Activated CD8-positive, alpha-beta memory T cell treated with anti-CD3 and anti-CD28 coated beads for 24 hours (primary cell): ENCODE data around the gene CIC.
A peak's percentile ranks its signal among the peaks of the same experiment; 100 is the strongest.
"Not testable (repeated sequence)": the region's sequence is repeated elsewhere in the genome, so short reads cannot be mapped to it uniquely, and the experiment has no call there.

Experiments
- DNase-seq: peaks from one replicate; pipeline ENCODE4 v3.0.0-alpha.2; 2020

CIC gene

DNA sequence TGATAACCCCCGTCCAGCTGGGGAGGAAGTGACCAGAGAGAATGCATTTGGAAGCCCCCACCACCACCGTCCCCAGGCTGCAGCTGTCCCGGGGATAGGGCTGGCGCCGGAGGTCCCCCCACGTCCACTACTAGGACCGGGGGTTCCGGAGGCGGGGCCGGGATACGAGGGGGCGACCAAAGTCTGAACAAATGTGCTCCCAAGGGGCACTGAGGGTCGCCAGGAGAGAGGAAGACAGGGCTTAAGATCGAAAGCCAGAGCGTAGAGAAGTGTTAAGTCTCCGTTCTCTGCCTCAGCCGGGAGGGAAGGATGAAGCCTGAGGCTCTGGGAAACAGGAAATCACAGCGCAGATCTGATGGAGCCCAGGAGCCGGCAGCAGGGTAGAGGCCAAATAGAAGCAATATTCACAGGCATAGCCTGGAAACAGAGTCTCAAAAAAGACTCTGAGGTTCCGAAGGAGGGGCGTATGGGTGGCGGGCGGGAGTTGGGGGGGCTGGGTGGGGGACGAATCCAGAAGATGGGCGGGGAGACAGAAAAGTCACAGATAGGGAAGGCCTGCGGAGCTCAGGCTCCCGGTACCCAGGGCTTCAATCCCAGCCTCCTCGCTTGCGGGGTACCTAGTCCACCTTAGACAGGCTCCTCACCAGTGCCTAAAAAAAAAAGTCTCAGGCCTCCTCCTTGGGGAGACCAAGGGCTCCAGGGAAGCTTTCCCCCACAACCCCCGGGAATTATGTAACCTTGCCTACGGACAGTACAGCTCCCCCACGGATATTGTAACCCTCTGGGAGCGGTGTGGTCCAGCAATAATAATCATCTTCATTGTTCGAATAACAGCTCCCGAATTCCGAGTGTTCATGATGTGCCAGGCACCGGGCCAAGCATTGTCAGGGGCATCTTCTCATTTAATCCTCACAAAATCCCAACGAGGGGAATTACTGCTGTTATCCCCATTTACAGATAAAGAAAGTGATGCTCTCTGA, 13.0 kb upstream of the CIC start:
- DNase-seq: no peak

DNA sequence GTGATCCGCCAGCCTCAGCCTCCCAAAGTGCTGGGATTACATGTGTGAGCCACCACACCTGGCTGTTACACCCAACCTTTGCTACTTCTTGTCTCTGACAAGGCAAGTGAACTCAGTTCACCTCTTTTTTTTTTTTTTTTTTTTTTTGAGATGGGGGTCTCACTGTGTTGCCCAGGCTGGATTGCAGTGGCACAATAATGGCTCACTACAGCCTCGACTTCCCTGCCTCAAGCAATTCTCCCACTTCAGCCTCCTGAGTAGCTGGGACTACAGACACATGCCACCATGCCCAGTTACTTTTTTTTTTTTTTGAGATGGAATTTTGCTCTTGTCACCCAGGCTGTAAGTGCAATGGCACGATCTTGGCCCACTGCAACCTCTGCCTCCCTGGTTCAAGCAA, 11.2 kb upstream of the CIC start:
- DNase-seq: not testable (repeated sequence)

DNA sequence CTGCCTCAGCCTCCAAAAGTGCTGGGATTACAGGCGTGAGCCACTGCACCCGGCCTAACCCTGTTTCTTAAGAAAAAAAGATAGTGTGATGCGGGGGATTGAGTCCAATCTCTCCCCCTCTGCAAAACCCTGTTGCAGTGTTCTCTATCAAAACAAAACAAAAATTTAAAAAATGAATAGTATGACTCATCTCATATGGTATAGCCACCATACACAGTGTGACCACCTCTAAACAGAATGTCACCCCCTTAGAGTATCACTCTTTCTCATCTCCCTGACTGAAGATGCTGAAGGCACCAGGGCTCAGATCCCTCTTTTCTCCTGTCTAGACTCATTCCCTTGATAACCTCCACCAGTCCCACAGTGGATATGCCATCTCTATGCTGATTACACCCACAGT, 7.3 kb upstream of the CIC start:
- DNase-seq: no peak

DNA sequence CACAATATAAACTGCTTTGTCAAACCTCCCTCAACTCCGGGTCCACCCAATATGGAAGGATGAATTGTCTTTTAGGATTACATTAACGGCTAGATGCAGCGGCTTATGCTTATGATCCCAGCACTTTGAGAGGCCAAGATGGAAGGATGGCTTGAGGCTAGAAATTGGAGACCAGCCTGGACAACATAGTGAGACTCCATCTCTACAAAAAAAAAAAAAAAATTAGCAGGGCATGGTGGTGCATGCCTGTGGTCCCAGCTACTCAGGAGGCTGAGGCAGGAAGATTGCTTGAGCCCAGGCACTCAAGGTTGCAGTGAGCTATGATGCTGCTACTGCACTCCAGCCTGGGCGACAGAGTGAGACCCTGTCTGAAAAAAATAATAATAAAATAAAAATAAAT, 2.9 kb upstream of the CIC start:
- DNase-seq: not testable (repeated sequence)

DNA sequence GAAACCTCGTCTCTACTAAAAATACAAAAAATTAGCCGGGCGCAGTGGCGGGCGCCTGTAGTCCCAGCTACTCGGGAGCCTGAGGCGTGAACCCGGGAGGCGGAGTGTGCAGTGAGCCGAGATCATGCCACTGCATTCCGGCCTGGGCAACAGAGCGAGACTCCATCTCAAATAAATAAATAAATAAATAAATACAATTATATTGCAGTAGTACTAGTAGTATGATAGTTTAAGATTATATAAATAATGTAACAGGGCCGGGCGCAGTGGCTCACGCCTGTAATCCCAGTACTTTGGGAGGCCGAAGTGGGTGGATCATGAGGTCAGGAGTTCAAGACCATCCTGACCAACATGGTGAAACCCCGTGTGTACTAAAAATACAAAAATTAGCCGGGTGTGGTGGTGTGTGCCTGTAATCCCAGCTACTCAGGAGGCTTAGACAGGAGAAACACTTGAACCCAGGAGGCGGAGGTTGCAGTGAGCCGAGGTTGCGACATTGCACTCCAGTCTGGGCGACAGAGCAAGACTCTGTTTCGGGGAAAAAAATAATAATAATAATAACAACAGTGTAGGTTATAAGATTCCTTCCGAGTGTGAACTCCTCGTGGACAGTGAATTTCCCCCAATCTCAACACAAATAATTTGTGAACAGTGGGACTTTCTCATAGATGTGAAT, 2.0 kb upstream of the CIC start:
- DNase-seq: not testable (repeated sequence)

DNA sequence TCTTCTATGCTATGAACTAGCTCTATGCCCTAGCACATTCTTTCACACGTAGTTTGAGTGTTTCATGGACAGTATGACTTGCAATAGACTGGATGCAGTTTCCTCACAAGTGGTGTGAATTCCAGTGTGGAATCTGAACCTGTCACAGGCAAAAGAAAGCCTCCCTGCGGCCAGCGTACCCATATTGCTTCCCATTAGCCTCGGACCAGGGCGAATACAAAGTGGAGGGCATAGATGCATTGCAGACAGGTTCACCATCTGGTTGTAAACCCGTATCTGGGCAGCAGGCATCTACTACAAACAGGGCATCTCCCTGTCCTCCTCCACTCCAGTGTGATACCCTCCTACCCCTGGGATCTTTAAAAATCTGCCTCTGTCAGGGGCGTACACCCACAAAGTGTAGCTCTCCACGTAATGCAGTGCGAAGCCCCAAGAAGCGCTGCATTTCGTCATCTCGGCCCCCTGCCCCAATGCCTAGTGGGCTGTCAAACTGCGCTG, 1.4 kb upstream of the CIC start:
- no peak for DNase-seq

DNA sequence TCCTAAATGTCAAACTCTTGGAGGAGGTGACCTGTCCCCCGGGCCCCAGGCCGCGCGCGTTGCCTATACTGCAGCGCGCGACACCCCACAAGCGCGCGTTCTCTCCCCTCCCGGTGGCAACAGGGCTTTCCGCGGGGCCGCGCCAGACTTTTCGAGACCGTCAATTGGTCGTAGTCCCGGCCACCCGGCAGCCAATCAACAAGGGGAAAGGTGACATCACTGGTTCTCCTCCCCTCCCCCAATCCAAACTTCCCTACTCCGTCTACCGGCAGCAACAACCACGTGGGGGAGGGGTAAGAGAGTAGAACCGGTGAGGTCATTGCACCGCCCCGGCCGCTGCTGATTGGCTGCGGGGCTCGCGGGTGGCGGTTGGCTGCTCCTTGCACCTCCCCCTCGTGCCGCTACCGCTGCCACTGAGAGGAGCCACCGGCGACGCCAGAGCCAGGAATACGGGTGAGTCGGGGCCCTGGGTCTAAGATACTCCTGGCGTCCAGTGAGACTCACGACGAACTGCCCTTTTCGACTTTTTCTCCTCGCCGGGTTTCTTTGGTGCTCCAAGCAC, 829 bp upstream of the CIC start:
- DNase-seq: peak; percentile 99

DNA sequence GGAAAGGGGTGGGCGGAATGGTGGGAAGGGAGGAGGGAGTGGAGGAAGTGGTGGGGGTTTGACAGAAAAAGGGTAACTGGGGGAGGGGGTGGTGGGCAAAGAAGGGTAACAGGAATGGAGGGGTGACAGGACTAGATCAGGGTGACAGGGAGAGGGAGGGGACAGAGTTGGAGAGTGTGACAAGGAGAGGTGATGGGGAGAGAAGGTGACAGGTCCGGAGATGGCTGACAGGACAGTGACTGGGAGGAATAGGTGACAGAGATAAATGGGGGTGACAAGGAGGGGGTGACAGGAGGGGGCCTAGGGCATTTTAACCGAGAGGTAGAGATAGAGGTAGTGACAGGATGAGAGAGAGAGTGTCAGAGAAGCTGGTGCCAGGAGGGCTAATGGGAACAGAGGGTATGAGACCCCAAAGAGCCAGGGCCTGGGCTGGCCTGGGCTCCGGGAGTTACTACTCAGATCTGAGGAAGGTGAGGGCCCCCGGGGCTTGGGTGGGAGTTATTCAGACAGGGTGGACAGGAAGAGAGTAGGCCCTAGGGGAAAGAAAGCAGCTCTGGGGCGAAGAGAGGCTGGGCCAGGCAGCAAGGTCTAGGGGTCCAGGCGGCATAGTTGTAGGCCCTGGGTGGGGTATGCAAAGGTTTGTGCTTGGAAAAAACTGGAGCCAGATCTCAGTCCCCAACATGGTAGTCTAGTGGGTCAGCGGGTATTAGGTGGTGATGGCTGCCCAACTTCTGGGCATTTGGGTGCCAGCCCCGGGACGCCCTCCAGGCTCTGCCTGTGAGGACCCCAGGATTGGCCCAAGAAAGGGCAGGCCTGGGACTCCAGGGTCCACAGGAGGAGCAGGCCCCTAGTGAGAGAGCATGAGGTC, 660 bp downstream of the CIC start:
- DNase-seq: no peak

DNA sequence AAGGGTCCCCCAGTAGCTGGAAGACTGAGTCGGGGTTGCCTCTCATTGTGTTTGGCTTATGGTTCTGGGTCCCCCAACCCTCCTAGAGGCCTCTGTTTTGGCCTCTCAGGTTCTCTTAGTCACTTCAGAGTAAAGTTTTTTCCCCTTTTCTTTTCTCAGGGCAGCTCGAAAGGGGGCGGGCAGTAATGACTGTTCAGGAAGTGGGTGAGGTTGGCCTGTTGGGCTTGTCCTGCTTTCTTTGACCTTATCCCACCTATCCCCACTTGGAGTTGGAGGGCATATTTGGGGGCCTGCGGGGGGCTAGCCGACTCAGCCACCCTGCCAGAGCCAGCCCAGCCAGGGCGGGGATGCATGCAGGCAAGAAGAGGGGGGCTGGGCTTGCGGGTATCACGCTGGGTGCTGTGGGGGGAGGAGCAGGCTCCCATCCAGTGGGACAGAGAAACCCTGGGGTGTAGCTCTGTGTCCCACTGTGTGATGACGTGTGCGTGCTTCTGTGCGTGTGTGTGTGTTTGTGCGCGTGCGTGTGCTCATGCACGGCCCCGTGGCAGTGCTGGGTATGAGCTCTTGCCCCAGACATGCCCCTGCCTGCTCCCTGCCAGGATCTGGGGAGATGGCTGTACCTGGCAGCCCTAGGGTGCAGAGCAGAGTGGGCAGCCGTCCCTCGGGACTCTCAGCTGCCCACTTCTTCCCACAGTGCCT, 1.4 kb downstream of the CIC start:
- DNase-seq: peak; percentile 88

DNA sequence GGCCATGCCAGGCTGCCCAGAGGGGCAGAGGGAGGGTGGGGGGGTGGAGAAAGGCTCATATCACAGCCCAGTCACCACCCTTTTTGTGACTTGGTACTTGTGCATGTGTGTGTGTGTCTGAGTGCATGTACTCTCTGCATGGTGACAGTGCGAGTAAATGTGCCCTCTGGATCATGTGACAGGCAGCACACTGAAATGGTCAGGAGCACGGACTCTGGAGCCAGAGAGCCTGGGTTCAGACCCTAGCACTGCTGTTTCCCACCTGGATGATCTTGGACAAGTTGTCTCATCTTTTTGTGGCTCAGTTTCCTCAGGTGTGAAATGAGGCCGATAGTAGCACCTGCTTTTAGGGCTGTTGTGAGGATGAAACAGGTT, 2.0 kb downstream of the CIC start:
- DNase-seq: no peak

DNA sequence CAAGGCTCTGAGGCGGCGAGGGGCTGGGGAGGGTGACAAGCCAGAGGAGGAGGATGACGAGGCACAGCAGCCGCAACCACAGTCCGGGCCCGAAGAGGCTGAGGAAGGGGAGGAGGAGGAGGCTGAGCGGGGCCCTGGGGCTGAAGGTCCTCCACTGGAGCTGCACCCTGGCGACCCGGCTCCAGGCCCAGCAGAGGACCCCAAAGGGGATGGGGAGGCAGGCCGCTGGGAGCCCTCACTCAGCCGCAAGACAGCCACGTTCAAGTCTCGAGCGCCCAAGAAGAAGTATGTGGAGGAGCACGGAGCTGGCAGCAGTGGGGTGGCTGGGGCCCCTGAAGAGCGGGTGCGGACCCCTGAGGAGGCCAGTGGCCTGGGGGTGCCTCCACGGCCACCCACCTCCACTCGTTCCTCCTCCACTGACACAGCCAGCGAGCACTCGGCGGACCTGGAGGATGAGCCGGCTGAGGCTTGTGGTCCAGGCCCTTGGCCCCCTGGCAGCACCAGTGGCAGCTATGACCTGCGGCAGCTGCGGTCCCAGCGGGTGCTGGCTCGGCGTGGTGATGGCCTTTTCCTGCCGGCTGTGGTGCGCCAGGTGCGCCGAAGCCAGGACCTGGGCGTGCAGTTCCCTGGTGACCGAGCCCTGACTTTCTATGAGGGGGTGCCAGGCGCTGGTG, 2.9 kb downstream of the CIC start:
- DNase-seq: no peak

DNA sequence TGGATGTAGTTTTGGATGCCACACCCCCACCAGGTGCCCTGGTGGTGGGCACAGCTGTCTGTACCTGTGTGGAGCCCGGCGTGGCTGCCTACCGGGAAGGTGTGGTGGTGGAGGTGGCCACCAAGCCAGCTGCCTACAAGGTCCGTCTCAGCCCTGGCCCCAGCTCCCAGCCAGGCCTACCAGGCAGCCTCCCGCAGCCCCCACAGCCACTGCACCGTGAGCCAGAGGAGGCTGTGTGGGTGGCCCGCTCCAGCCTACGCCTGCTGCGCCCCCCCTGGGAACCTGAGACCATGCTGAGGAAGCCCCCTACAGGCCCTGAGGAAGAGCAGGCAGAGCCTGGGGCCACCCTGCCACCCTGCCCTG, 3.5 kb downstream of the CIC start:
- no peak for DNase-seq

DNA sequence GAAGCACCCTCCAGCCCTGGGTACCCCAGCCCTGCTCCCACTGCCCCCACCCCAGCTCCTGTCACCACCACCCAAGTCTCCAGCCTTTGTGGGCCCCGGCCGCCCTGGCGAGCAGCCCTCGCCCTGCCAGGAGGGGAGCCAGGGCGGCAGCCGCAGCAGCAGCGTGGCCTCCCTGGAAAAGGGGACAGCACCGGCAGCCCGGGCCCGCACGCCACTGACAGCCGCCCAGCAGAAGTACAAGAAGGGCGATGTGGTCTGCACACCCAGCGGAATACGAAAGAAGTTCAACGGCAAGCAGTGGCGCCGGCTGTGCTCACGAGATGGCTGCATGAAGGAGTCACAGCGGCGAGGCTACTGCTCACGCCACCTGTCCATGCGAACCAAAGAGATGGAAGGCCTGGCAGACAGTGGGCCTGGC, 3.9 kb downstream of the CIC start:
- no peak for DNase-seq

DNA sequence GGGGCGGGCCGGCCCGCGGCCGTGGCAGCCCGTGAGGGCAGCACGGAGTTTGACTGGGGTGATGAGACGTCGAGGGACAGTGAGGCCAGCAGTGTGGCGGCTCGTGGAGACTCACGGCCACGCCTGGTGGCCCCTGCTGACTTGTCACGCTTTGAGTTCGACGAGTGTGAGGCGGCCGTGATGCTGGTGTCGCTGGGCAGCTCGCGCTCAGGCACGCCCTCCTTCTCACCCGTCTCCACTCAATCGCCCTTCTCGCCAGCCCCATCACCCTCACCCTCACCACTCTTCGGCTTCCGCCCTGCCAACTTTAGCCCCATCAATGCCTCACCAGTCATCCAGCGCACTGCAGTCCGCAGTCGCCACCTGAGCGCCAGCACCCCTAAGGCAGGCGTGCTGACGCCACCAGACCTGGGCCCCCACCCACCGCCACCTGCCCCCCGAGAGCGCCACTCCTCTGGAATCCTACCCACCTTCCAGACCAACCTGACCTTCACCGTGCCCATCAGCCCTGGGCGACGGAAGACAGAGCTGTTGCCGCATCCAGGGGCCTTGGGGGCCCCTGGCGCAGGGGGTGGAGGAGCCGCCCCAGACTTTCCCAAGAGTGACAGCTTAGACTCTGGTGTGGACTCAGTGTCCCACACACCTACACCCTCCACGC, 4.5 kb downstream of the CIC start:
- no peak for DNase-seq

DNA sequence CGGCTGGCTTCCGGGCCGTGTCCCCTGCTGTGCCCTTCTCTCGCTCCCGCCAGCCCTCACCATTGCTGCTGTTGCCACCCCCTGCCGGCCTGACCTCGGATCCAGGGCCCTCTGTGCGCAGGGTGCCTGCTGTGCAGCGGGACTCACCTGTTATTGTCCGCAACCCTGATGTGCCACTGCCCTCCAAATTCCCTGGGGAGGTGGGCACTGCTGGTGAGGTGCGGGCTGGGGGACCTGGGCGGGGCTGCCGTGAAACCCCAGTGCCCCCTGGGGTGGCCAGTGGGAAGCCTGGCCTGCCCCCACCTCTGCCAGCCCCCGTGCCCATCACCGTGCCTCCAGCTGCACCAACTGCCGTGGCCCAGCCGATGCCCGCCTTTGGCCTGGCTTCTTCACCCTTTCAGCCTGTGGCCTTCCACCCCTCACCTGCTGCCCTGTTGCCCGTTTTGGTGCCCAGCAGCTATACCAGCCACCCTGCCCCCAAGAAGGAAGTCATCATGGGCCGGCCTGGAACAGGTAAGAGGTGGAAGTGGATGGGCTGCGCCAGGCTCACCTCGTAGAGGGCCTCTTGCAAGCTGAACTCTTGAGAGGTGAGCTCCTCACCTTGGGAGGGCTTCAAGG, 5.1 kb downstream of the CIC start:
- no peak for DNase-seq

DNA sequence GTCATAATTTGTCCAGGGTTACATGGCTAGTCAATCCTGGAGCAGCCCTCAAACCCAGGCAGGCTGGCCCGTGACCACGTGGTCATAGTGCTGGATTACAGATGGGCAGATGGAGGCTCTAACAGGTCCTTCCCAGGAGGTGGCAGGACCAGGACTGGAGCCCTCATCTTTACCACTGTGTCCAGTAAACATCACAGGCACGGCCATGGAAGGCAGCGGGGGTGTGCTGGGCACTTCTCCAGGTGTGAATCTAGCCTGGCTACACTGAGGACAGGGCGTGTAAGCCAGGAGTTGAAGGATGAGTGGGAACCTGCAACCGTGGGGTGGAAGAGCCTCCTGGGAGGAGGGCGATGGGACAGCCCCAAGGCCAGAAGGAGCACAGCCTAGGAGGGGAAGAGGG, 6.1 kb downstream of the CIC start:
- no peak for DNase-seq

DNA sequence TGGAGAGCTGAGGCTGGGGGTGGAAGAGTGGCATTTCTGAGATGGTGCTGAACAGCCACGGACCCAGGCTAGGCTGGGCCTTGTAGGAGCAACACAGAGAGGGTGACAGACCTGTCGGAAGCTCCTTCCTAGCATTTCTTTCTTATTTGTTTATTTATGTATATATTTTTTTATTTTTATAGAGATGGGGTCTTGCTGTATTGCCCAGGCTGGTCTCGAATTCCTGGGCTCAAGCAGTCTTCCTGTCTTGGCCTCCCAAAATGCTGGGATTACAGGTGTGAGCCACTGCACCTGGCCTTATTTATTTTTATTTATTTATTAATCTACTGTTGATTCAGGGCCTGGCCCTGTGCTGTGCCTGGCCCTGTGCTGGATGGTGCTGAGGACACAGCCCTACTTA, 6.5 kb downstream of the CIC start:
- DNase-seq: no peak

DNA sequence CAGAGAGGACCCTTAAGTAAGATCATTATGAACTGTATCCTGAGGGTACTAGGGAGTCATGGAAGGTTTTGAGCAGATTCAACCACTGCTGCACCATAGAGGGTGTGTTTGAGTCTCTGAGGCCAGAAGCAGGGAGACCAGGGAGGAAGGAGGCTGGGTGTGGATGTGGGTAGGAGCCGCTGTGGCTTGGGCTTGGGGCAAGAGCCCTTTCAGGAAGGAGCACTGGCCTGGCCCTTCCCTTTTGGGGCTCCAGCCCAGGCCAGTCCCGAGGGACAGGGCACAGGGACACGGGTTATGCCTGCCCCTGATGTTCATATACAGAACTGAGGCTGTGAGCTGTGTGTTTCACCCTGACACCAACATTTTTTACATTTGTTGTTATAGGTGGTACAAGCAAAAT, 7.2 kb downstream of the CIC start:
- no peak for DNase-seq

DNA sequence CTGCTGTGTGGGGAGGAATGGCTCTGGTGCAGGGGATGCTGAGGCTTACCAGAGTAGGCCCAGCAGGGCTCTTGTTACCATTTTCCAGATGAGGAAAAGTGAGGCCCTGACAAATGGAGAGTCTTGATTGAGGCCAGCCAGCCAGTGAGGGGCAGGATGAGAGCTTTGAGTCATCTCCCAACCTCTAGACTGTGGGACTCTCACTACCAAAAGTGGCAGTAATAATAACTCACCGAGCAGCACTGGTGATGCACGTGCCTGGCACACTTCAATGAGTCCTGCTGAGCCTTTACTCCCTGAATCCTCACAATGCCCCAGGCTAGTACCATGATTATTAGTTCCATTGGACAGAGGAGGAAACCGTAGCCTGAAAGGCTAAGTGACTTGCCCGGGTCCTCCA, 7.8 kb downstream of the CIC start:
- no peak for DNase-seq

DNA sequence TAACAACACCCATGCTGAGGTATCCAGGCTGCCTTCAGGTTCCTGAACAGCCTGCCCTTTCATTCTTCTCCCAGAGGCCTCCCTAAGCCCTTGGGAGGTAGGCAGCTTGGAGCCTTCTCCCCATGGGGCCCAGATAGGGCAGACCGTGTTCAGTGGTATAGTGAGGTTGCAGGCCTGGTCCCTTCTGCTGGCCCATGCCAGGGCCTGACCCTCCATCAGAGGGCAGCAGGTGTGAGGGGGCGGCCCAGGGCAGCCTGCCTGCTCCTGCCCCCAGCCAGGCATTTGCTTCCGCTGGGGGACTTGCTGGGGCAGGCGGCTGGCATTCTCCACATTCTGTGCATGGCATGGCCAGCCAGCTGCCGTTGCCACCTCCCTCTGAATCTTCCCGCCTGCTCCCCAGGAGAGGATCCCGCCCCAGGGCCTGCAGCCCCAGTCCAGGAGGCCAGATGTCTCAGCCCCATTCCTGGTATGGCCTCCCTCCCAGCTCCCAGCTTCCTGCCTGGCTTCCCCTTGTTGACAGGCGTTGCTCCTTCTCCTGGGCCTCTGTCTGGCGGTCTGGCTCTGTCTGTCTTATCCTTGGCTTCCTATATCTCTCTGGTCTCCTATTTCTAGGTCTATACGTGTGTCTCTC, 8.9 kb downstream of the CIC start:
- DNase-seq: no peak
